Measurements from ENCODE around the gene SMYD3. TPM values are rescaled to one million over a fixed set of nuclear protein-coding genes. Genes with fewer than 3 reads are reported as not detected.
A peak's percentile ranks its signal among the peaks of the same experiment; 100 is the strongest.

The SMYD3 gene
- total and polyA plus RNA-seq, 4 donors: 10.5 to 40.1 (median 32.5) TPM

- ATAC-seq (ENCODE audit: insufficient read depth, low FRiP score) (no peak), DNase-seq (peak in 2 of 3 donors; percentile 53 to 61)
- H3K27ac ChIP-seq (ENCODE audit: low read depth in 1 of 2, low read length in 1 of 2): no peak overlapping the region
- H3K9ac ChIP-seq (ENCODE audit: insufficient read depth in 1 of 2, low read length in 2 of 2): no peak overlapping the region
- H3K9me3 ChIP-seq (ENCODE audit: control insufficient read depth in 4 of 4, insufficient read depth in 3 of 4, low read length in 3 of 4): no peaks in the 10 kb centered on the region
- no peak overlapping the region for H3K4me3 ChIP-seq
- H3K4me1 ChIP-seq (ENCODE audit: control insufficient read depth in 5 of 5, insufficient read depth in 5 of 5, low read length in 5 of 5): peaks cover 0 to 9% (median 0%) of the 10 kb centered on the region in 5 donors
- no peaks in the 10 kb centered on the region for H3K36me3 ChIP-seq (ENCODE audit: control insufficient read depth in 4 of 4, insufficient read depth in 4 of 4, low read length in 4 of 4)
- TF ChIP-seq CTCF (IDR thresholded peaks at IDR 0.05; ENCODE audit: control extremely low read depth, extremely low read depth): no peak
- H3K27me3 ChIP-seq (ENCODE audit: control insufficient read depth in 3 of 3, insufficient read depth in 3 of 3, low read length in 2 of 3): no peaks in the 10 kb centered on the region
- WGBS, 2 donors: 28 to 54% methylated on average over 4 of the region's 4 CpGs
Observed at GRCh38 chr1:246320286-246320685, 186.8 kb downstream of the SMYD3 start.

- no peak for TF ChIP-seq CTCF (IDR thresholded peaks at IDR 0.05; ENCODE audit: control extremely low read depth, extremely low read depth)
- Histone ChIP-seq H3K9ac (ENCODE audit: insufficient read depth in 1 of 2, low read length in 2 of 2) (no peak overlapping the region), H3K27ac (ENCODE audit: low read depth in 1 of 2, low read length in 1 of 2) (no peak overlapping the region), H3K4me1 (ENCODE audit: control insufficient read depth in 5 of 5, insufficient read depth in 5 of 5, low read length in 5 of 5) (peaks cover 0 to 9% (median 0%) of the 10 kb centered on the region in 5 donors), H3K36me3 (ENCODE audit: control insufficient read depth in 4 of 4, insufficient read depth in 4 of 4, low read length in 4 of 4) (no peaks in the 10 kb centered on the region), H3K9me3 (ENCODE audit: control insufficient read depth in 4 of 4, insufficient read depth in 3 of 4, low read length in 3 of 4) (no peaks in the 10 kb centered on the region), H3K27me3 (ENCODE audit: control insufficient read depth in 3 of 3, insufficient read depth in 3 of 3, low read length in 2 of 3) (no peaks in the 10 kb centered on the region), H3K4me3 (no peak overlapping the region)
- WGBS, 2 donors: 80 to 85% methylated on average over 5 of the region's 5 CpGs
- ATAC-seq (ENCODE audit: insufficient read depth, low FRiP score) (no peak), DNase-seq (peak in 1 of 3 donors; percentile 34)
Observed at GRCh38 chr1:246319083-246319714, 187.9 kb downstream of the SMYD3 start.

DNA sequence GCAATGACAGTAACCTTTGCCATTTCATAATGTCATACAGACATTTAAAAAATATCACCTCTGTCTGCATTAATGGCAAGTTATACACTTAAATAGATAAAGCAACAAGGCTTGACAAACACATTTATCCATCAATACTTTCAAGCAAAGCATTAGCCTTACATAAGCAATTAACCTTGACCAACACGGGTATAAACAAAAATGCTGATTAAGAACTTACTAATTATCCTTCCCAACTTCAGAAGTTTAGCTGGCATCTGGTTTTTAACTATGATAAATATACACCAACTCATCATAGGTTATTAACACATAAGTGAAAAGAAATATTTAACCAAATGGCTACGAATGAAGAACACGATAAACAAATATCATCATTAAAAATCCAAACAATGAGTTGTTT is 188.5 kb downstream of the SMYD3 start:
- no peaks in the 10 kb centered on the region for H3K36me3 ChIP-seq (ENCODE audit: control insufficient read depth in 4 of 4, insufficient read depth in 4 of 4, low read length in 4 of 4)
- no peaks in the 10 kb centered on the region for H3K9me3 ChIP-seq (ENCODE audit: control insufficient read depth in 4 of 4, insufficient read depth in 3 of 4, low read length in 3 of 4)
- WGBS, 2 donors: 87 to 93% methylated on average over 3 of the region's 3 CpGs

More for the DNA sequence above, 188.5 kb downstream of the SMYD3 start:
- ATAC-seq (ENCODE audit: insufficient read depth, low FRiP score) (no peak), DNase-seq (no peak)
- Histone ChIP-seq H3K4me3 (no peak overlapping the region), H3K27me3 (ENCODE audit: control insufficient read depth in 3 of 3, insufficient read depth in 3 of 3, low read length in 2 of 3) (no peaks in the 10 kb centered on the region), H3K27ac (ENCODE audit: low read depth in 1 of 2, low read length in 1 of 2) (no peak overlapping the region), H3K9ac (ENCODE audit: insufficient read depth in 1 of 2, low read length in 2 of 2) (no peak overlapping the region), H3K4me1 (ENCODE audit: control insufficient read depth in 5 of 5, insufficient read depth in 5 of 5, low read length in 5 of 5) (peaks cover 0 to 9% (median 0%) of the 10 kb centered on the region in 5 donors)
- TF ChIP-seq CTCF (IDR thresholded peaks at IDR 0.05; ENCODE audit: control extremely low read depth, extremely low read depth): no peak
